DOHH2 (cell line): ENCODE measurements around the gene GLRA2.

Source experiments
- H3F3A ChIP-seq: fragments of 200-600 bp; sonication (generic), shearing (Covaris generic); 2 replicates; pipeline ENCODE4 v1.6.0; 2016; ENCODE audit warnings: antibody characterized with exemption, mild to moderate bottlenecking; ENCODE audit not compliant: control insufficient read depth, insufficient read depth
- H3K27ac ChIP-seq: fragments of 200-600 bp; sonication (generic); 2 replicates; pipeline ENCODE4 v1.5.1; 2014; ENCODE audit warnings: low read depth, mild to moderate bottlenecking, low read length, moderate library complexity
- H3K27me3 ChIP-seq: fragments of 200-600 bp; sonication (generic); 2 replicates; pipeline ENCODE4 v1.6.1; 2014; ENCODE audit warnings: mild to moderate bottlenecking, low read length, mixed read lengths; ENCODE audit not compliant: control insufficient read depth
- H3K36me3 ChIP-seq: fragments of 200-600 bp; sonication (generic); 2 replicates; pipeline ENCODE4 v1.6.1; 2014; ENCODE audit warnings: mild to moderate bottlenecking, low read length, moderate library complexity, mixed read lengths; ENCODE audit not compliant: control insufficient read depth
- H3K4me1 ChIP-seq: fragments of 200-600 bp; sonication (generic); 2 replicates; pipeline ENCODE4 v1.6.1; 2014; ENCODE audit warnings: mild to moderate bottlenecking, low read length, mixed read lengths; ENCODE audit not compliant: control insufficient read depth
- H3K4me2 ChIP-seq: fragments of 200-600 bp; sonication (generic); 2 replicates; pipeline ENCODE4 v1.6.0; 2014; ENCODE audit warnings: mild to moderate bottlenecking, low read length, moderate library complexity
- H3K4me3 ChIP-seq: fragments of 200-600 bp; sonication (generic); 2 replicates; pipeline ENCODE4 v1.5.1; 2014; ENCODE audit warnings: mild to moderate bottlenecking, low read length, mixed read lengths
- H3K79me2 ChIP-seq: fragments of 200-600 bp; sonication (generic); 2 replicates; pipeline ENCODE4 v1.6.1; 2014; ENCODE audit warnings: mild to moderate bottlenecking, low read length, mixed read lengths; ENCODE audit not compliant: control insufficient read depth
- H3K9me2 ChIP-seq: fragments of 200-600 bp; sonication (generic); replicated peaks from 2 replicates; pipeline ENCODE4 v1.6.1; 2014; ENCODE audit warnings: mild to moderate bottlenecking, low read length, mixed read lengths; ENCODE audit not compliant: control insufficient read depth
- H3K9me3 ChIP-seq: fragments of 200-600 bp; sonication (generic); 2 replicates; pipeline ENCODE4 v1.6.1; 2014; ENCODE audit warnings: antibody characterized with exemption, low read length, mixed read lengths; ENCODE audit not compliant: control insufficient read depth, insufficient read depth
- H4K20me1 ChIP-seq: fragments of 200-600 bp; sonication (generic); 2 replicates; pipeline ENCODE4 v1.6.0; 2014; ENCODE audit warnings: low read depth, mild to moderate bottlenecking, antibody characterized with exemption, low read length, moderate library complexity; ENCODE audit not compliant: control insufficient read depth, insufficient read depth
- EZH2phosphoT487 ChIP-seq: fragments of 200-600 bp; sonication (generic); IDR thresholded peaks from 2 replicates; pipeline ENCODE4 v1.6.1; 2017; ENCODE audit warnings: borderline replicate concordance, mild to moderate bottlenecking, antibody characterized with exemption, low read length, moderate library complexity, mixed read lengths
- TF ChIP-seq, protein P1 (sequence below): fragments of 200-600 bp; sonication (generic); IDR thresholded peaks from one replicate; pipeline ENCODE4 v1.5.1; 2014; ENCODE audit warnings: antibody characterized with exemption, mild to moderate bottlenecking, low read depth, low read length; ENCODE audit not compliant: poor library complexity, severe bottlenecking

The GLRA2 gene

GRCh38 chrX:14660970-14661369 is 131.6 kb downstream of the GLRA2 start:
- no peaks in the 10 kb centered on the region for H3K9me3 ChIP-seq
- no peak overlapping the region for H3K27ac ChIP-seq
- no peaks in the 10 kb centered on the region for H3K27me3 ChIP-seq
- no peaks in the 10 kb centered on the region for H3K9me2 ChIP-seq
- no peaks in the 10 kb centered on the region for H4K20me1 ChIP-seq
- H3K79me2 ChIP-seq, result no peaks in the 10 kb centered on the region
- no peak overlapping the region for H3K4me2 ChIP-seq
- H3K4me3 ChIP-seq, result no peak overlapping the region
- H3K4me1 ChIP-seq, result no peaks in the 10 kb centered on the region
- no peaks in the 10 kb centered on the region for H3F3A ChIP-seq
- no peaks in the 10 kb centered on the region for H3K36me3 ChIP-seq
- TF ChIP-seq, protein P1, sequence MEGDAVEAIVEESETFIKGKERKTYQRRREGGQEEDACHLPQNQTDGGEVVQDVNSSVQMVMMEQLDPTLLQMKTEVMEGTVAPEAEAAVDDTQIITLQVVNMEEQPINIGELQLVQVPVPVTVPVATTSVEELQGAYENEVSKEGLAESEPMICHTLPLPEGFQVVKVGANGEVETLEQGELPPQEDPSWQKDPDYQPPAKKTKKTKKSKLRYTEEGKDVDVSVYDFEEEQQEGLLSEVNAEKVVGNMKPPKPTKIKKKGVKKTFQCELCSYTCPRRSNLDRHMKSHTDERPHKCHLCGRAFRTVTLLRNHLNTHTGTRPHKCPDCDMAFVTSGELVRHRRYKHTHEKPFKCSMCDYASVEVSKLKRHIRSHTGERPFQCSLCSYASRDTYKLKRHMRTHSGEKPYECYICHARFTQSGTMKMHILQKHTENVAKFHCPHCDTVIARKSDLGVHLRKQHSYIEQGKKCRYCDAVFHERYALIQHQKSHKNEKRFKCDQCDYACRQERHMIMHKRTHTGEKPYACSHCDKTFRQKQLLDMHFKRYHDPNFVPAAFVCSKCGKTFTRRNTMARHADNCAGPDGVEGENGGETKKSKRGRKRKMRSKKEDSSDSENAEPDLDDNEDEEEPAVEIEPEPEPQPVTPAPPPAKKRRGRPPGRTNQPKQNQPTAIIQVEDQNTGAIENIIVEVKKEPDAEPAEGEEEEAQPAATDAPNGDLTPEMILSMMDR, result no peak
- TF ChIP-seq EZH2phosphoT487, result no peak

- H3K27ac ChIP-seq, result no peak overlapping the region
- no peaks in the 10 kb centered on the region for H3K27me3 ChIP-seq
- H3F3A ChIP-seq, result no peaks in the 10 kb centered on the region
- H4K20me1 ChIP-seq, result no peaks in the 10 kb centered on the region
- H3K9me3 ChIP-seq, result no peaks in the 10 kb centered on the region
- H3K79me2 ChIP-seq, result no peaks in the 10 kb centered on the region
- TF ChIP-seq EZH2phosphoT487, result no peak
- TF ChIP-seq, protein P1, result no peak
- no peak overlapping the region for H3K4me3 ChIP-seq
- H3K4me1 ChIP-seq, result peaks cover 32% of the 10 kb centered on the region
- H3K9me2 ChIP-seq, result no peaks in the 10 kb centered on the region
- no peaks in the 10 kb centered on the region for H3K36me3 ChIP-seq
- H3K4me2 ChIP-seq, result peak overlapping the region; percentile 40
Observed at GRCh38 chrX:14670819-14671218, 141.5 kb downstream of the GLRA2 start.

DNA sequence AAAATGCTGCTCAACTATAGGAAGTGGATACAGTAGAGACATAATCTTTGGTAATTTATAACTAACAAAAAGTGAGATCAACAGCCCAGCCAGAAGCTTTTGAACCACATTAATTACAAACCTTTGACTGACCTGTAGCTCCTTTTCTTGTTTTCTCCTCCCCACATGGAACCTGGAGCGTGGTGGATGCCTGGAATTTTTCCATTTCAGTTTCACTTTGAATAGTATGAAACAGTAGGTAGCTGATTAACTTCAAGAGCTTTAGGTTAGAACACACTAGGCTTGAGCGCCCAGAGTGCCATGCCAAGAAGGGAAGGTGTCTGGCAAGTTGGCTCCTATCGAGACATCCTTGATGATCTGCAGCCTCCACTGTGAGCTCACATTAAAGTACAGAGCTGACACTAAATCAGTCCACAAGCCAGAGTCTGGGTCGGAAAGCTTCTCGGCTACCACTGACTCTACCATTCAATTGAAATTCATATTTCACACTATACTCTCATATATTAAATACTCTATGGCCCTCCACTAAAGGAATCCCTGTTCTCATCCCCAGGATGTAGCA is 143.4 kb downstream of the GLRA2 start:
- H3F3A ChIP-seq, result no peaks in the 10 kb centered on the region
- no peak overlapping the region for H3K27ac ChIP-seq
- TF ChIP-seq EZH2phosphoT487, result no peak
- TF ChIP-seq, protein P1, result no peak
- no peaks in the 10 kb centered on the region for H4K20me1 ChIP-seq
- no peaks in the 10 kb centered on the region for H3K36me3 ChIP-seq
- no peaks in the 10 kb centered on the region for H3K79me2 ChIP-seq
- no peak overlapping the region for H3K4me2 ChIP-seq
- no peaks in the 10 kb centered on the region for H3K9me3 ChIP-seq
- no peak overlapping the region for H3K4me3 ChIP-seq
- no peaks in the 10 kb centered on the region for H3K9me2 ChIP-seq
- peaks cover 32% of the 10 kb centered on the region for H3K4me1 ChIP-seq
- H3K27me3 ChIP-seq, result no peaks in the 10 kb centered on the region
